A549 (cell line): ENCODE measurements around the gene POTEE.
"Not testable (repeated sequence)": the region's sequence is repeated elsewhere in the genome, so short reads cannot be mapped to it uniquely, and the experiment has no call there.

ENCODE experiments used
- CHD2 ChIP-seq: fragments of 150-350 bp; IDR thresholded peaks from 2 replicates; pipeline ENCODE4 v1.6.1; 2014; ENCODE audit warnings: low read length; ENCODE audit not compliant: partially characterized antibody
- NR3C1 ChIP-seq: fragments of >200 bp; sonication (Bioruptor Twin); formaldehyde crosslinking; IDR thresholded peaks from 3 replicates; pipeline ENCODE4 v1.6.1; 2017
- POLR2A ChIP-seq: IDR thresholded peaks from 2 replicates; pipeline ENCODE4 v1.6.1; 2012; ENCODE audit warnings: mild to moderate bottlenecking, low read length
- RAD21 ChIP-seq, 2 experiments: fragments of >200 bp in 1 of 2; sonication (Bioruptor Twin) in 1 of 2; formaldehyde crosslinking in 1 of 2; IDR thresholded peaks in 1 of 2; conservative IDR thresholded peaks in 1 of 2; 2 replicates in 1 of 2; 3 replicates in 1 of 2; pipeline ENCODE4 v1.6.1; 2012 to 2018; ENCODE audit warnings: inconsistent platforms in 1 of 2

- TF ChIP-seq POLR2A; NR3C1; RAD21 (conservative IDR thresholded peaks at IDR 0.05 in 1 of 2, IDR thresholded peaks at IDR 0.05 in 1 of 2); CHD2: not testable (repeated sequence)
Observed at GRCh38 chr2:131196186-131196585, 13.2 kb upstream of the POTEE start.
